ENCODE data around the gene LRRC74B. TPM values are rescaled to one million over a fixed set of nuclear protein-coding genes. Genes with fewer than 3 reads are reported as not detected.
"Not testable (repeated sequence)": the region's sequence is repeated elsewhere in the genome, so short reads cannot be mapped to it uniquely, and the experiment has no call there.

LRRC74B gene
- total RNA-seq, 1 experiment from 2014 or later = not detected

GRCh38 chr22:21047035-21047661 is 1.4 kb downstream of the LRRC74B start:
- BruUV-seq (replicated peaks) = no TSS peak
- H4K20me1 ChIP-seq (ENCODE audit: insufficient read depth) = no peaks in the 10 kb centered on the region
- no peak for DNase-seq
- no peak for TF ChIP-seq EZH2 (IDR thresholded peaks at IDR 0.05; ENCODE audit: low read depth)
- TF ChIP-seq, protein P1, sequence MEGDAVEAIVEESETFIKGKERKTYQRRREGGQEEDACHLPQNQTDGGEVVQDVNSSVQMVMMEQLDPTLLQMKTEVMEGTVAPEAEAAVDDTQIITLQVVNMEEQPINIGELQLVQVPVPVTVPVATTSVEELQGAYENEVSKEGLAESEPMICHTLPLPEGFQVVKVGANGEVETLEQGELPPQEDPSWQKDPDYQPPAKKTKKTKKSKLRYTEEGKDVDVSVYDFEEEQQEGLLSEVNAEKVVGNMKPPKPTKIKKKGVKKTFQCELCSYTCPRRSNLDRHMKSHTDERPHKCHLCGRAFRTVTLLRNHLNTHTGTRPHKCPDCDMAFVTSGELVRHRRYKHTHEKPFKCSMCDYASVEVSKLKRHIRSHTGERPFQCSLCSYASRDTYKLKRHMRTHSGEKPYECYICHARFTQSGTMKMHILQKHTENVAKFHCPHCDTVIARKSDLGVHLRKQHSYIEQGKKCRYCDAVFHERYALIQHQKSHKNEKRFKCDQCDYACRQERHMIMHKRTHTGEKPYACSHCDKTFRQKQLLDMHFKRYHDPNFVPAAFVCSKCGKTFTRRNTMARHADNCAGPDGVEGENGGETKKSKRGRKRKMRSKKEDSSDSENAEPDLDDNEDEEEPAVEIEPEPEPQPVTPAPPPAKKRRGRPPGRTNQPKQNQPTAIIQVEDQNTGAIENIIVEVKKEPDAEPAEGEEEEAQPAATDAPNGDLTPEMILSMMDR (conservative IDR thresholded peaks at IDR 0.05) = no peak
- POLR2A ChIA-PET (ENCODE audit: unreplicated experiment) = no interaction called here
- H3K79me2 ChIP-seq (ENCODE audit: low read depth) = no peaks in the 10 kb centered on the region
- no peaks in the 10 kb centered on the region for H3K9me2 ChIP-seq (ENCODE audit: insufficient read depth)
- no peaks in the 10 kb centered on the region for H3K27me3 ChIP-seq (ENCODE audit: insufficient read depth, low read depth)
- H3K9me3 ChIP-seq (ENCODE audit: insufficient read depth, low read depth) = no peaks in the 10 kb centered on the region
- H3K27ac ChIP-seq = no peak overlapping the region
- CTCF ChIA-PET = no interaction called here
- H3K4me1 ChIP-seq (replicated peaks; ENCODE audit: insufficient read depth) = peaks cover 27% of the 10 kb centered on the region
- no peak overlapping the region for H3K4me2 ChIP-seq
- H3F3A ChIP-seq (ENCODE audit: insufficient read depth, low read depth) = no peaks in the 10 kb centered on the region
- H2AFZ ChIP-seq = no peak overlapping the region
- H3K4me3 ChIP-seq = no peak overlapping the region
- intact Hi-C loops (cut with micrococcal nuclease; ENCODE audit: unreplicated experiment) = no loop called here
- no peaks in the 10 kb centered on the region for H3K36me3 ChIP-seq (ENCODE audit: low read depth)

DNA sequence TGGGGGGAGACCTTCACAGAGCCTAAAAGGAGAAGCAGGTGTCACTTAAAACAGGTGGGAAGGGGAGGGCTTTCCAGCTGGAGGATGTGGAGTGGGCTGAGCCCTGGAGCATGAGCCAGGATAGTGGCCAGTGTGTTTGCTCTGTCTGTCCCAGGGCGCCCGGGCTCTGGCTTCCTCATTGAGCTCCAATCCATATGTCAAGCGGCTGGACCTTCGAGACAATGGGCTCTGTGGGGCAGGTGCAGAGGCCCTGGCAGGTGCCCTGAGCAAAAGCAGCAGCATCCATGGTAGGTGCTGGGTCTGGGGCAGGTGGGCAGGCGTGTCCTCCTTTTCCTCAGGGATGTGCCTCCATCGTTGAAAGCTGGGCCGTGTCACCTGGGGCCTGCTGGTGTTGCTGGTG is 2.0 kb downstream of the LRRC74B start:
- Histone ChIP-seq H3K9me2 (ENCODE audit: insufficient read depth) (no peaks in the 10 kb centered on the region), H3K36me3 (ENCODE audit: low read depth) (no peaks in the 10 kb centered on the region), H3K4me1 (replicated peaks; ENCODE audit: insufficient read depth) (peaks cover 27% of the 10 kb centered on the region), H3K79me2 (ENCODE audit: low read depth) (no peaks in the 10 kb centered on the region), H3K27me3 (ENCODE audit: insufficient read depth, low read depth) (no peaks in the 10 kb centered on the region), H3F3A (ENCODE audit: insufficient read depth, low read depth) (no peaks in the 10 kb centered on the region), H3K4me3 (no peak overlapping the region), H3K27ac (no peak overlapping the region), H3K9me3 (ENCODE audit: insufficient read depth, low read depth) (no peaks in the 10 kb centered on the region), H4K20me1 (ENCODE audit: insufficient read depth) (no peaks in the 10 kb centered on the region), H3K4me2 (no peak overlapping the region), H2AFZ (no peak overlapping the region)
- TF ChIP-seq EZH2 (IDR thresholded peaks at IDR 0.05; ENCODE audit: low read depth) = no peak
- TF ChIP-seq, protein P1 (conservative IDR thresholded peaks at IDR 0.05) = no peak
- CTCF ChIA-PET = no interaction called here
- intact Hi-C loops (cut with micrococcal nuclease; ENCODE audit: unreplicated experiment) = no loop called here
- POLR2A ChIA-PET (ENCODE audit: unreplicated experiment) = no interaction called here
- no TSS peak for BruUV-seq (replicated peaks)
- DNase-seq = no peak

DNA sequence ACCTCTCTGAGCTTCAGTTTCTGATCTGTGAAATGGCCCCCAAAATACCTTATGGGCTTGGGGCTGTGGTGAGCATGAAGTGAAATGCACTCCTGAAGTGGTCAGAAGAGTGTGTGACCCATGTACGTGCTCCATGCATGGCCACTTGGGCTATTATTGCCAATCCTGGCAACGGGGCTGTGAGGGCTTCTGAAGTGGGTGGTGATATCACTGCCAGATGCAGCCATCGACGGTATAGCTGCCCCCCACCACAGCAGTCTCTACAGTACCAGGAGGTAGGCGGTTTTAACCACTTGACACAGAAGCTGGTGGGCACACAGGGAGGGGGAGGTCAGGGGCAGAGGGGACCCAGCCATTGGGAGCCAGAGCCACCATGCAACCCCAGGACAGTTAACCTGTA is 2.7 kb downstream of the LRRC74B start:
- CTCF ChIA-PET; DNase-seq; intact Hi-C loops (cut with micrococcal nuclease; ENCODE audit: unreplicated experiment); H2AFZ ChIP-seq; POLR2A ChIA-PET (ENCODE audit: unreplicated experiment); BruUV-seq (replicated peaks); H3K36me3 ChIP-seq (ENCODE audit: low read depth); H3K4me2 ChIP-seq; H3K9me2 ChIP-seq (ENCODE audit: insufficient read depth); H3K27ac ChIP-seq; H3K79me2 ChIP-seq (ENCODE audit: low read depth); H3F3A ChIP-seq (ENCODE audit: insufficient read depth, low read depth); H3K4me3 ChIP-seq; H4K20me1 ChIP-seq (ENCODE audit: insufficient read depth); H3K9me3 ChIP-seq (ENCODE audit: insufficient read depth, low read depth); H3K27me3 ChIP-seq (ENCODE audit: insufficient read depth, low read depth): not testable (repeated sequence)
- peaks cover 21% of the 10 kb centered on the region for H3K4me1 ChIP-seq (replicated peaks; ENCODE audit: insufficient read depth)

DNA sequence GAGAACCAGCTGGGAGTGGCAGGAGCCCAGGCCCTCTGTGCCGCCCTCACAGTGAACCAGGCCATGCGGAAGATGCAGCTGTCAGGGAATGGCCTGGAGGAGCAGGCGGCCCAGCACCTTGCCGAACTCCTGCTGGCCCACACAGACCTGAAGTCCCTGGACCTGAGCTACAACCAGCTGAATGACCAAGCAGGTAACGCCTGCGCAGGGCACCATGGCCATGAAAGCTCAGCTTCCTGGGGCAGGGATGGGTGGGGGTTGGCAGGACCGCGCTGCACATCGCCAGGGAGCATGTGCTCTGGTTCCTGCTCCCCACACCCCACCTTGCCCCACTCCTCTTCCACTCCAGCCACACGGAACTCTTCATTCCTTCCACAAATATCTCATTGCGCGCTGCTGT is 3.2 kb downstream of the LRRC74B start:
- CTCF ChIA-PET; H3K9me3 ChIP-seq (ENCODE audit: insufficient read depth, low read depth); H3K27me3 ChIP-seq (ENCODE audit: insufficient read depth, low read depth); H3K27ac ChIP-seq; DNase-seq; H2AFZ ChIP-seq; H3F3A ChIP-seq (ENCODE audit: insufficient read depth, low read depth); POLR2A ChIA-PET (ENCODE audit: unreplicated experiment); H3K4me2 ChIP-seq; H3K9me2 ChIP-seq (ENCODE audit: insufficient read depth); H3K36me3 ChIP-seq (ENCODE audit: low read depth); H4K20me1 ChIP-seq (ENCODE audit: insufficient read depth); H3K4me3 ChIP-seq; BruUV-seq (replicated peaks); H3K79me2 ChIP-seq (ENCODE audit: low read depth); intact Hi-C loops (cut with micrococcal nuclease; ENCODE audit: unreplicated experiment): not testable (repeated sequence)
- peaks cover 16% of the 10 kb centered on the region for H3K4me1 ChIP-seq (replicated peaks; ENCODE audit: insufficient read depth)

All from PC-9 (cell line).